Measurements from ENCODE around the gene CIART. TPM values are rescaled to one million over a fixed set of nuclear protein-coding genes. Genes with fewer than 3 reads are reported as not detected.

Gene CIART
- total RNA-seq, 1 donor from 2014 or later: 6.6 TPM

GRCh38 chr1:150321826-150322166 lies 39.4 kb downstream of the CIART start:
- Histone ChIP-seq H3K27ac (peak overlapping the region; percentile 57), H3K4me1 (peaks cover 19% of the 10 kb centered on the region), H3K4me3 (peak overlapping the region; percentile 72 to 76), H3K36me3 (peaks cover 0 to 22% of the 10 kb centered on the region in 2 donors), H3K9me3 (no peaks in the 10 kb centered on the region), H3K27me3 (no peaks in the 10 kb centered on the region)
- TF ChIP-seq CTCF (IDR thresholded peaks at IDR 0.05): no peak
- no peak for TF ChIP-seq POLR2A (IDR thresholded peaks at IDR 0.05)
- no peak for TF ChIP-seq POLR2AphosphoS5 (IDR thresholded peaks at IDR 0.05; ENCODE audit: insufficient read depth in 1 of 2, low read depth in 1 of 2)
- intact Hi-C loops (cut with DNase I): no loop called here
- DNase-seq (ENCODE audit: extremely low spot score in 2 of 2): peak in 1 of 2 donors; percentile 86

- peak overlapping the region; percentile 72 to 76 for H3K4me3 ChIP-seq
- intact Hi-C loops (cut with DNase I): no loop called here
- DNase-seq (ENCODE audit: extremely low spot score in 2 of 2): no peak
Observed at GRCh38 chr1:150322310-150322709, 40.0 kb downstream of the CIART start.

GRCh38 chr1:150332651-150333290 lies 50.4 kb downstream of the CIART start:
- peaks cover 1 to 99% of the 10 kb centered on the region in 2 donors for H3K36me3 ChIP-seq
- no peaks in the 10 kb centered on the region for H3K4me1 ChIP-seq
- intact Hi-C loops (cut with DNase I): no loop called here
- H3K4me3 ChIP-seq: no peak overlapping the region
- H3K27ac ChIP-seq: no peak overlapping the region
- no peak for TF ChIP-seq POLR2A (IDR thresholded peaks at IDR 0.05)
- TF ChIP-seq POLR2AphosphoS5 (IDR thresholded peaks at IDR 0.05; ENCODE audit: insufficient read depth in 1 of 2, low read depth in 1 of 2): no peak
- TF ChIP-seq CTCF (IDR thresholded peaks at IDR 0.05): no peak
- no peaks in the 10 kb centered on the region for H3K9me3 ChIP-seq
- H3K27me3 ChIP-seq: no peaks in the 10 kb centered on the region
- no peak for DNase-seq (ENCODE audit: extremely low spot score in 2 of 2)

More at GRCh38 chr1:150322310-150322709, 40.0 kb downstream of the CIART start:
- Histone ChIP-seq H3K27ac (no peak overlapping the region), H3K9me3 (no peaks in the 10 kb centered on the region), H3K4me1 (peaks cover 19% of the 10 kb centered on the region), H3K36me3 (peaks cover 0 to 27% of the 10 kb centered on the region in 2 donors), H3K27me3 (no peaks in the 10 kb centered on the region)
- no peak for TF ChIP-seq POLR2A (IDR thresholded peaks at IDR 0.05)
- TF ChIP-seq POLR2AphosphoS5 (IDR thresholded peaks at IDR 0.05; ENCODE audit: insufficient read depth in 1 of 2, low read depth in 1 of 2): no peak
- TF ChIP-seq CTCF (IDR thresholded peaks at IDR 0.05): no peak

Small RNA genes within 50 kb of the gene (small RNA-seq; reads per million reads assigned to genes)
- gene RNU2-17P: not detected

Other genes starting within 250 kb of the CIART start
- gene VPS45, start 214.8 kb upstream of the CIART start, total RNA-seq: 32.2 TPM
- 33.9 TPM for gene PLEKHO1, start 132.6 kb upstream of the CIART start, total RNA-seq
- gene ANP32E, start 46.4 kb upstream of the CIART start, total RNA-seq: 16.7 TPM
- gene CA14, start 24.8 kb upstream of the CIART start, total RNA-seq: not detected
- gene APH1A, start 13.5 kb upstream of the CIART start, total RNA-seq: 52.8 TPM
- gene C1orf54, start 9.8 kb upstream of the CIART start, total RNA-seq: 19.4 TPM
- 34.6 TPM for gene MRPS21, start 11.3 kb downstream of the CIART start, total RNA-seq
- 39.8 TPM for gene PRPF3, start 39.0 kb downstream of the CIART start, total RNA-seq
- 23.8 TPM for gene RPRD2, start 81.6 kb downstream of the CIART start, total RNA-seq
- 17.4 TPM for gene TARS2, start 204.9 kb downstream of the CIART start, total RNA-seq
- 130 TPM for gene ECM1, start 225.6 kb downstream of the CIART start, total RNA-seq
- not detected for gene FALEC, start 233.2 kb downstream of the CIART start, total RNA-seq